OCI-LY7 (cell line): ENCODE data around the gene SH3PXD2A. TPM values are rescaled to one million over a fixed set of nuclear protein-coding genes. Genes with fewer than 3 reads are reported as not detected.

ENCODE experiments used
- BruUV-seq: library from RNA; stranded (reverse); fragments of 400-500 nt; replicated peaks from 2 replicates; lab custom pipeline; 2021; lab: Mats Ljungman, UMichigan
- CTCF ChIA-PET: fragments of 300-600 bp; sonication (Branson Sonifier 250); formaldehyde crosslinking; loops from one replicate; lab custom pipeline; 2022; ENCODE audit warnings: antibody characterized with exemption; ENCODE audit not compliant: unreplicated experiment; lab: Charles Lee
- POLR2A ChIA-PET: fragments of 300-600 bp; sonication (Branson Sonifier 250); formaldehyde crosslinking; loops from one replicate; lab custom pipeline; 2022; ENCODE audit warnings: antibody characterized with exemption; lab: Charles Lee
- DNase-seq: peaks from one replicate; pipeline ENCODE4 v3.0.0-alpha.2; 2015; ENCODE audit warnings: low spot score
- H2AFZ ChIP-seq: fragments of 200-600 bp; sonication (generic), shearing (Covaris generic); 2 replicates; pipeline ENCODE4 v1.6.1; 2014; ENCODE audit warnings: mild to moderate bottlenecking, antibody characterized with exemption, low read length, moderate library complexity
- H3K27ac ChIP-seq: fragments of 200-600 bp; sonication (generic); 2 replicates; pipeline ENCODE4 v1.5.1; 2014; ENCODE audit warnings: mixed run types, low read depth, mild to moderate bottlenecking, moderate library complexity, low read length, inconsistent platforms; ENCODE audit not compliant: poor library complexity, severe bottlenecking
- H3K36me3 ChIP-seq: fragments of 200-600 bp; sonication (generic); 2 replicates; pipeline ENCODE4 v1.6.1; 2014; ENCODE audit warnings: mild to moderate bottlenecking, antibody characterized with exemption, low read length, moderate library complexity, mixed read lengths; ENCODE audit not compliant: insufficient read depth
- H3K4me1 ChIP-seq: fragments of 200-600 bp; sonication (generic); 2 replicates; pipeline ENCODE4 v1.5.1; 2014; ENCODE audit warnings: mild to moderate bottlenecking, low read length; ENCODE audit not compliant: insufficient read depth, poor library complexity, severe bottlenecking
- H3K4me2 ChIP-seq: fragments of 200-600 bp; sonication (generic); 2 replicates; pipeline ENCODE4 v1.6.1; 2014; ENCODE audit warnings: mild to moderate bottlenecking, low read length
- H3K4me3 ChIP-seq: fragments of 200-600 bp; sonication (generic); 2 replicates; pipeline ENCODE4 v1.5.1; 2014; ENCODE audit warnings: mild to moderate bottlenecking, low read depth, low read length; ENCODE audit not compliant: poor library complexity, severe bottlenecking
- H3K79me2 ChIP-seq: fragments of 200-600 bp; sonication (generic); 2 replicates; pipeline ENCODE4 v1.6.1; 2016; ENCODE audit warnings: low read depth, mild to moderate bottlenecking, low read length, moderate library complexity, mixed read lengths; ENCODE audit not compliant: insufficient read depth
- H3K9me2 ChIP-seq: fragments of 200-600 bp; sonication (generic); 2 replicates; pipeline ENCODE4 v1.6.1; 2016; ENCODE audit warnings: mild to moderate bottlenecking, low read length, mixed read lengths; ENCODE audit not compliant: insufficient read depth
- H3K9me3 ChIP-seq: fragments of 200-600 bp; sonication (generic); 2 replicates; pipeline ENCODE4 v1.6.1; 2014; ENCODE audit warnings: mild to moderate bottlenecking, mixed run types, low read length, mixed read lengths
- H4K20me1 ChIP-seq: fragments of 200-600 bp; sonication (generic); 2 replicates; pipeline ENCODE4 v1.6.1; 2014; ENCODE audit warnings: mild to moderate bottlenecking, antibody characterized with exemption, low read length, moderate library complexity, mixed read lengths; ENCODE audit not compliant: insufficient read depth
- EZH2phosphoT487 ChIP-seq: fragments of 200-600 bp; sonication (generic); IDR thresholded peaks from 2 replicates; pipeline ENCODE4 v1.6.1; 2018; ENCODE audit warnings: low read depth, borderline replicate concordance, mild to moderate bottlenecking, mixed run types, antibody characterized with exemption, low read length, moderate library complexity, mixed read lengths
- intact Hi-C: fragments of 100-400 bp; cut with micrococcal nuclease; formaldehyde crosslinking; loops from one replicate; pipeline ENCODE4 v1.10.0; 2022; ENCODE audit not compliant: unreplicated experiment
- total RNA-seq, 2 experiments: library from RNA; depleted of rRNA in 1 of 2; stranded (reverse); fragments of >200 nt in 1 of 2; shearing (Covaris generic) in 1 of 2; gene quantifications; 2 replicates each; pipeline ENCODE4 v1.2.3, GENCODE V29; 2014 to 2022
- TF ChIP-seq, protein P1 (sequence below): fragments of 200-600 bp; sonication (generic); conservative IDR thresholded peaks from 2 replicates; pipeline ENCODE4 v1.5.1; 2014; ENCODE audit warnings: mild to moderate bottlenecking, antibody characterized with exemption, low read length, moderate library complexity, mixed read lengths

Gene SH3PXD2A
- total RNA-seq, 2 experiments from 2014 or later, result 0.85 to 5.9 TPM

DNA sequence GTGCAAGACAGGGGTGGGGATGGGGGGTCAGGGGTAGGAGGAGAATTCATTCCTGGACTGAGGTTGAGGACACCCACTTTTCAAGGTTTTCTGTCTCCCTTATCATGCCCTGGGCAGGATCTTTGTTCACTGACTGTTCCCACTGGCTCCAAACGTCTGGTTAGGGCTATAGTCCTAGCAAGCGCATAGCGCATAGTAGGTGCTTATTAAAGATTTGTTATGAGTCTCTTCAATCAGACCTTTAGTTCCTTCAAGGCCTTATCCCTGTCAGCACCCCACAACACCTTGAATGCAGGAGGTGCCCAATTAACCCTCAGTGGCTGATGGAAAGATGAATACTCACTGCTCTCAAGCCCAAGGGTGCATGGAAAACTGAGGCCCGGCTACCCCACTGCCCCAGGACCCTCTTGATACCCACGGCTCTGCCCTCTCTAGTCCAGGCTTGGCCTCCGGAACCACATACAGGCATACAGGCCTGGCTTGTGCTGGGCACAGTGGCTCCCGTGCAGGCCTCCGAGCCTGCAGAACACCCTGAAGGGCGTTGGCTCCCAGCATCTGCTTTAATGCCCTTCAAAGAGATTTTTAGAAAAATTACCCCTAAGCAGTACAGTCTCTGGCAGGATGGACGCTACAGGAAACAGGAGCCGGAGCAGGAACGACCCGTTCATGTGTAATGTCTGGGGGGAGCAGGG, 177.7 kb downstream of the SH3PXD2A start:
- no peaks in the 10 kb centered on the region for H3K79me2 ChIP-seq
- no peaks in the 10 kb centered on the region for H3K9me3 ChIP-seq
- peak overlapping the region; percentile 45 for H3K27ac ChIP-seq
- no peaks in the 10 kb centered on the region for H3K36me3 ChIP-seq
- intact Hi-C loops, result no loop called here
- ChIA-PET CTCF (interaction anchor here (0.6 to 1.2 kb wide), 4 partner anchors 19 to 72 kb away, joined by 3 to 4 read pairs (median 3); no protein-coding TSS in a partner anchor), POLR2A (interaction anchor here (1.1 kb wide), 1 partner anchor 11 kb away, joined by 5 read pairs; no protein-coding TSS in a partner anchor)
- H3K9me2 ChIP-seq, result no peaks in the 10 kb centered on the region
- H2AFZ ChIP-seq, result peak overlapping the region; percentile 44; the same call in 1 of the 2 replicates
- peaks cover 36% of the 10 kb centered on the region for H3K4me1 ChIP-seq
- H4K20me1 ChIP-seq, result no peaks in the 10 kb centered on the region
- DNase-seq, result no peak
- BruUV-seq, result TSS peak; percentile 33
- no peak for TF ChIP-seq EZH2phosphoT487
- TF ChIP-seq, protein P1, sequence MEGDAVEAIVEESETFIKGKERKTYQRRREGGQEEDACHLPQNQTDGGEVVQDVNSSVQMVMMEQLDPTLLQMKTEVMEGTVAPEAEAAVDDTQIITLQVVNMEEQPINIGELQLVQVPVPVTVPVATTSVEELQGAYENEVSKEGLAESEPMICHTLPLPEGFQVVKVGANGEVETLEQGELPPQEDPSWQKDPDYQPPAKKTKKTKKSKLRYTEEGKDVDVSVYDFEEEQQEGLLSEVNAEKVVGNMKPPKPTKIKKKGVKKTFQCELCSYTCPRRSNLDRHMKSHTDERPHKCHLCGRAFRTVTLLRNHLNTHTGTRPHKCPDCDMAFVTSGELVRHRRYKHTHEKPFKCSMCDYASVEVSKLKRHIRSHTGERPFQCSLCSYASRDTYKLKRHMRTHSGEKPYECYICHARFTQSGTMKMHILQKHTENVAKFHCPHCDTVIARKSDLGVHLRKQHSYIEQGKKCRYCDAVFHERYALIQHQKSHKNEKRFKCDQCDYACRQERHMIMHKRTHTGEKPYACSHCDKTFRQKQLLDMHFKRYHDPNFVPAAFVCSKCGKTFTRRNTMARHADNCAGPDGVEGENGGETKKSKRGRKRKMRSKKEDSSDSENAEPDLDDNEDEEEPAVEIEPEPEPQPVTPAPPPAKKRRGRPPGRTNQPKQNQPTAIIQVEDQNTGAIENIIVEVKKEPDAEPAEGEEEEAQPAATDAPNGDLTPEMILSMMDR, result no peak
- peak overlapping the region; percentile 63 for H3K4me3 ChIP-seq
- H3K4me2 ChIP-seq, result peak overlapping the region; percentile 74

DNA sequence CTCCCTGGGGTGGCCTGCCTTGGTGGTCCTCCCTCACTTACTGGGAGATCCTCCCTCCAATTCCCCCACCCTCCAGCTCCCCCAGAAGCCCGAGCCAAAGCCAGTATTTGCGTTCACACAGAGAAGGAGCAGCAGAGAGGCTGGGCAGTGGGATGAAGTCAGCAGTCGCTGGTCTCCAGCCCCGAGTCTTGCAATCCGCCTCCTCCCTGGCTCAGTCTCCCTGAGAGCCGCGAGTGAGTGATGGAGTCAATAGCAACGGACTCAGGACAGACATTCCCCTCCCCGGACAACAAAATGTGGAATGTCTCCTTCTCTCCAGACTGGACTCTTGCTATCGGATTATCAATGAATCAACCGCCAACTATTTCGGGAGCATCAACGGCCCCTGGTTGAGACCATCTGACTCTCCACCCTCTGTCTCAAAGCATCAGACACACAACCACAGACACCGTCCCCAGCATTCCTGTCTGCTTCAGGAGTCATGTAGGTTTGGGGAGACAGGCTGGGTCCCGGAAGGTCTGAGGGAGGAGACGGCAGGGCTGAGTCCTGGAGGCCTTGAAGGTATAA, 178.4 kb downstream of the SH3PXD2A start:
- Histone ChIP-seq H3K4me2 (peak overlapping the region; percentile 74; the same call in 1 of the 2 replicates), H4K20me1 (no peaks in the 10 kb centered on the region), H3K4me1 (peaks cover 36% of the 10 kb centered on the region), H3K9me3 (no peaks in the 10 kb centered on the region), H3K9me2 (no peaks in the 10 kb centered on the region), H3K79me2 (no peaks in the 10 kb centered on the region), H3K27ac (no peak overlapping the region), H3K36me3 (no peaks in the 10 kb centered on the region), H2AFZ (no peak overlapping the region), H3K4me3 (no peak overlapping the region)
- ChIA-PET CTCF (no interaction called here), POLR2A (no interaction called here)
- BruUV-seq, result no TSS peak
- no peak for DNase-seq
- intact Hi-C loops, result no loop called here
- no peak for TF ChIP-seq EZH2phosphoT487
- TF ChIP-seq, protein P1, result no peak
